ENCODE data around the gene OSGIN1.

DNA sequence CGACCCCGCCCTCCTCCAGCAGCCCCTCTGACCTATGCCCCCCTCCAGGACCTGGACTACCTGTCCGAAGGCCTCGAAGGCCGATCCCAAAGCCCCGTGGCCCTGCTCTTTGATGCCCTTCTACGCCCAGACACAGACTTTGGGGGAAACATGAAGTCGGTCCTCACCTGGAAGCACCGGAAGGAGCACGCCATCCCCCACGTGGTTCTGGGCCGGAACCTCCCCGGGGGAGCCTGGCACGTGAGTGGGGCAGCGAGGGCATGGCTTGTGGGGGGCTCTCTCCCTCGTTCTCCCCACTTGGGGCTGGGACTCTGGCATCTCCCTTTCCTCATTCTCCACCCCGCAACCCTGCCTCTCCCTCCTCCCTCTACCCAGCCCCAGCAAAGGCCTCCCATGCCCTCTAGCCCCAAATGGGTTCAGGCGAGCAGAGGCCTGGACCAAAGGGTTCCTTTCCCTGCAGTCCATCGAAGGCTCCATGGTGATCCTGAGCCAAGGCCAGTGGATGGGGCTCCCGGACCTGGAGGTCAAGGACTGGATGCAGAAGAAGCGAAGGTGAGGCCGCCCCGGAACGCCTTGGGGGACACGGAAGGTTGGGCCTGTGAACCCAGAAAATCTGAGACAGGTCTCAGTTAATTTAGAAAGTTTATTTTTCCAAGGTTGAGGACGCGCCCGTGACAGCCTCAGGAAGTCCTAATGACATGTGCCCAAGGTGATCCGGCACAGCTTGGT lies 7.6 kb downstream of the OSGIN1 start:
- TF ChIP-seq, protein P1, sequence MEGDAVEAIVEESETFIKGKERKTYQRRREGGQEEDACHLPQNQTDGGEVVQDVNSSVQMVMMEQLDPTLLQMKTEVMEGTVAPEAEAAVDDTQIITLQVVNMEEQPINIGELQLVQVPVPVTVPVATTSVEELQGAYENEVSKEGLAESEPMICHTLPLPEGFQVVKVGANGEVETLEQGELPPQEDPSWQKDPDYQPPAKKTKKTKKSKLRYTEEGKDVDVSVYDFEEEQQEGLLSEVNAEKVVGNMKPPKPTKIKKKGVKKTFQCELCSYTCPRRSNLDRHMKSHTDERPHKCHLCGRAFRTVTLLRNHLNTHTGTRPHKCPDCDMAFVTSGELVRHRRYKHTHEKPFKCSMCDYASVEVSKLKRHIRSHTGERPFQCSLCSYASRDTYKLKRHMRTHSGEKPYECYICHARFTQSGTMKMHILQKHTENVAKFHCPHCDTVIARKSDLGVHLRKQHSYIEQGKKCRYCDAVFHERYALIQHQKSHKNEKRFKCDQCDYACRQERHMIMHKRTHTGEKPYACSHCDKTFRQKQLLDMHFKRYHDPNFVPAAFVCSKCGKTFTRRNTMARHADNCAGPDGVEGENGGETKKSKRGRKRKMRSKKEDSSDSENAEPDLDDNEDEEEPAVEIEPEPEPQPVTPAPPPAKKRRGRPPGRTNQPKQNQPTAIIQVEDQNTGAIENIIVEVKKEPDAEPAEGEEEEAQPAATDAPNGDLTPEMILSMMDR (IDR thresholded peaks at IDR 0.05), result no peak
- TF ChIP-seq EZH2 (IDR thresholded peaks at IDR 0.05; ENCODE audit: borderline replicate concordance, insufficient read depth, low read depth, low read length, poor library complexity, severe bottlenecking), result no peak

Measured in B cell (primary cell).